Thoracic aorta (tissue), 2 donors: Measurements from ENCODE around the gene PUM2. TPM values are rescaled to one million over a fixed set of nuclear protein-coding genes. Genes with fewer than 3 reads are reported as not detected.

Experiments used
- ATAC-seq: fragments of 150-250 bp; one replicate; pipeline ENCODE4 v1.8.0; 2017; ENCODE audit warnings: low read depth; ENCODE audit not compliant: insufficient number of reproducible peaks, low FRiP score
- DNase-seq: peaks from one replicate; pipeline ENCODE4 v3.0.0-alpha.2; 2020; ENCODE audit warnings: low spot score
- H3K27ac ChIP-seq, 2 donors: fragments of 200-600 bp; sonication (generic); 1 replicate in 1 of 2; 2 replicates in 1 of 2; pipeline ENCODE4 v1.5.1; 2016; ENCODE audit warnings: mild to moderate bottlenecking in 2 of 2, moderate library complexity in 2 of 2
- H3K27me3 ChIP-seq: fragments of 200-600 bp; sonication (generic); replicated peaks from 2 replicates; pipeline ENCODE4 v1.6.0; 2016; ENCODE audit warnings: mild to moderate bottlenecking; ENCODE audit not compliant: insufficient read depth
- H3K36me3 ChIP-seq: fragments of 200-600 bp; sonication (generic); one replicate; pipeline ENCODE4 v1.5.1; 2016
- H3K4me1 ChIP-seq, 2 donors: fragments of 200-600 bp; sonication (generic); 1 replicate in 1 of 2; 2 replicates in 1 of 2; pipeline versions ENCODE4 v1.5.1 to v1.6.0; 2016; ENCODE audit warnings: low read depth in 2 of 2, mild to moderate bottlenecking in 1 of 2; ENCODE audit not compliant: control insufficient read depth in 1 of 2
- H3K4me3 ChIP-seq: fragments of 200-600 bp; sonication (generic); 2 replicates; pipeline ENCODE4 v1.5.1; 2016; ENCODE audit warnings: mild to moderate bottlenecking
- H3K9me3 ChIP-seq: fragments of 200-600 bp; sonication (generic); 2 replicates; pipeline ENCODE4 v1.5.1; 2016
- CTCF ChIP-seq: fragments of 200-600 bp; sonication (generic); IDR thresholded peaks from one replicate; pipeline ENCODE4 v1.5.1; 2019; ENCODE audit warnings: antibody characterized with exemption
- total RNA-seq, 2 donors: library from RNA; depleted of rRNA; stranded (reverse); fragments of >200 nt; gene quantifications; one replicate each; pipeline versions ENCODE4 v1.1.0 to v1.2.3, GENCODE V29; 2016

PUM2 gene
- total RNA-seq, 2 donors from 2014 or later, result 45.4 to 88.7 TPM

GRCh38 chr2:20366672-20367116 is 16.1 kb upstream of the PUM2 start:
- no peak for ATAC-seq
- H3K36me3 ChIP-seq, result no peaks in the 10 kb centered on the region
- H3K27me3 ChIP-seq, result no peaks in the 10 kb centered on the region
- H3K4me1 ChIP-seq, result no peaks in the 10 kb centered on the region
- H3K27ac ChIP-seq, result no peak overlapping the region
- no peak for DNase-seq
- H3K4me3 ChIP-seq, result no peak overlapping the region
- no peaks in the 10 kb centered on the region for H3K9me3 ChIP-seq
- no peak for TF ChIP-seq CTCF

- no peaks in the 10 kb centered on the region for H3K27me3 ChIP-seq
- ATAC-seq (no peak), DNase-seq (no peak)
- TF ChIP-seq CTCF, result no peak
- H3K4me1 ChIP-seq, result no peaks in the 10 kb centered on the region
- no peak overlapping the region for H3K27ac ChIP-seq
- no peak overlapping the region for H3K4me3 ChIP-seq
- no peaks in the 10 kb centered on the region for H3K9me3 ChIP-seq
- H3K36me3 ChIP-seq, result no peaks in the 10 kb centered on the region
Measured at GRCh38 chr2:20365249-20365817, 14.7 kb upstream of the PUM2 start.

- Histone ChIP-seq H3K4me1 (no peaks in the 10 kb centered on the region), H3K36me3 (no peaks in the 10 kb centered on the region)
Measured at GRCh38 chr2:20363578-20363977, 12.9 kb upstream of the PUM2 start.

GRCh38 chr2:20362701-20363435 is 12.2 kb upstream of the PUM2 start:
- no peak overlapping the region for H3K27ac ChIP-seq
- no peak overlapping the region for H3K4me3 ChIP-seq
- ATAC-seq (no peak), DNase-seq (no peak)
- H3K4me1 ChIP-seq, result no peaks in the 10 kb centered on the region
- no peaks in the 10 kb centered on the region for H3K9me3 ChIP-seq
- H3K27me3 ChIP-seq, result no peaks in the 10 kb centered on the region
- TF ChIP-seq CTCF, result no peak
- H3K36me3 ChIP-seq, result no peaks in the 10 kb centered on the region

More at GRCh38 chr2:20363578-20363977, 12.9 kb upstream of the PUM2 start:
- DNase-seq, result no peak
- ATAC-seq, result no peak
- Histone ChIP-seq H3K4me3 (no peak overlapping the region), H3K27me3 (no peaks in the 10 kb centered on the region), H3K9me3 (no peaks in the 10 kb centered on the region), H3K27ac (no peak overlapping the region)
- TF ChIP-seq CTCF, result no peak

GRCh38 chr2:20361893-20362292 is 11.2 kb upstream of the PUM2 start:
- H3K36me3 ChIP-seq, result no peaks in the 10 kb centered on the region
- H3K27me3 ChIP-seq, result no peaks in the 10 kb centered on the region
- no peak for DNase-seq
- H3K4me3 ChIP-seq, result no peak overlapping the region
- no peak for TF ChIP-seq CTCF
- no peaks in the 10 kb centered on the region for H3K9me3 ChIP-seq
- H3K27ac ChIP-seq, result no peak overlapping the region
- no peaks in the 10 kb centered on the region for H3K4me1 ChIP-seq
- no peak for ATAC-seq
